Dermis blood vessel endothelial cell (primary cell): ENCODE results near the gene ARID4B. TPM values are rescaled to one million over a fixed set of nuclear protein-coding genes. Genes with fewer than 3 reads are reported as not detected.
A peak's percentile ranks its signal among the peaks of the same experiment; 100 is the strongest.
"Not testable (repeated sequence)": the region's sequence is repeated elsewhere in the genome, so short reads cannot be mapped to it uniquely, and the experiment has no call there.

Experiments used
- DNase-seq: peaks from one replicate; pipeline ENCODE4 v3.0.0; 2010
- total RNA-seq: library from RNA; depleted of rRNA; stranded (reverse); fragments of >200 nt; gene quantifications from 2 replicates; pipeline ENCODE4 v1.2.3, GENCODE V29; 2014

Gene ARID4B
- total RNA-seq, 1 donor from 2014 or later, result 67.9 TPM

DNA sequence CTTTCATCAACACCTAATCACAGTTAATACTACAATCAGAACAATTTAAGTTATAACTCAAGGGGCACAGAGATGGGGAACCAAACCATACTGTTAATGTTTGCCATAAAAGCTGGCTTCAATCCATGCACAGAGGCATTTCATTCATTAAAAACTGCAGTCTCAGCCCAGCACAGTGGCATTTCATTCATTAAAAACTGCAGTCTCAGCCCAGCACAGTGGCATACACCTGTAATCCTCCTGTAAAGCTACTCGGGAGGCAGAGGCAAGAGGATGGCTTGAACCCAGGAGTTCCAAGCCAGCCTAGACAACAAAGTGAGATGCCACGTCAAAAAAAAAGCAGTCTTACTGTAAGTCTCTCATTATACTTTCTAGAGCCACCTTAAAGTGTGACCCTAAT is 29.2 kb downstream of the ARID4B start:
- no peak for DNase-seq

- DNase-seq, result peak; percentile 11
These were observed 30.4 kb downstream of the ARID4B start for GRCh38 chr1:235297579-235297978.

DNA sequence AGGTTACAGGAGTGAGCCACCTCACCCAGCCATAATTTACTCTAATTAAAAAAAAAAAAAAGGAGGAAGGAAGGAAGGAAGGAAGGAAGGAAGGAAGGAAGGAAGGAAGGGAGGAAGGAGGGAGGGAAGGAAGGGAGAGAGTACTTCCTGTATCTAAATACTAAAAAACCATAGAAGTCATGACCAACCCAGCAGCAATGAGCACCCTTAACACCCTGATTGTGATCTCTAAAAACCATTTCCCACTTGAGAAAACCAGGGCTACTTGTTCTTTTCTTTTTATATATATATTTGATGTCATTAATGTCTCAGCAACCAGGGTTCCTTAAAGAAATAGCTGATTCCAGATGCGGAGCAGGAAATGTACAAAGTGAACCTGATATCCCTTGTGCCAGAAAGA is 31.2 kb downstream of the ARID4B start:
- no peak for DNase-seq

- no peak for DNase-seq
These were observed 32.1 kb downstream of the ARID4B start for GRCh38 chr1:235295902-235296350.

GRCh38 chr1:235293322-235293942 is 34.5 kb downstream of the ARID4B start:
- no peak for DNase-seq

GRCh38 chr1:235292790-235293189 is 35.2 kb downstream of the ARID4B start:
- DNase-seq, result no peak

DNA sequence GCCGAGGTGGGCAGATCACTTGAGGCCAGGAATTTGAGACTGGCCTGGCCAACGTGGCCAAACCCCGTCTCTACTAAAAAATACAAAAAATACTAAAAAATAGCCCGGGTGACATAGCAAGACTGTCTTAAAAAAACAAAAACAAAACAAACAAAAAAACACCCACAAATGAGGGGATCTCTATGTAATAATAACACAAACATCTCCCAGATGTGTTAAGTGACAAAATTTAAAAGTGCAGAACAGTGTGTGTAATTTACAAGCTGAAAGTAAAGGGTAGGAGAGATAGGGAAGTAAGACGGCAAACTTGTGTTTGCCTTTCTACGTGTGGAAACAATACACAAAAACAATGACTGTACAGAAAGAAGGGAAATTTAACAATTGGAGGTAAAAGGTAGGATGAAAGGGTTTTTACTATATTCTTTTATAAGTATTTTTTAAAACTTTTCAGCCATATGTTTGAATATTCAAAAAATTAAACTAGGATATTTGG is 36.3 kb downstream of the ARID4B start:
- DNase-seq, result no peak

GRCh38 chr1:235290740-235291502 is 37.1 kb downstream of the ARID4B start:
- no peak for DNase-seq

- no peak for DNase-seq
These were observed 37.9 kb downstream of the ARID4B start for GRCh38 chr1:235289859-235290739.

DNA sequence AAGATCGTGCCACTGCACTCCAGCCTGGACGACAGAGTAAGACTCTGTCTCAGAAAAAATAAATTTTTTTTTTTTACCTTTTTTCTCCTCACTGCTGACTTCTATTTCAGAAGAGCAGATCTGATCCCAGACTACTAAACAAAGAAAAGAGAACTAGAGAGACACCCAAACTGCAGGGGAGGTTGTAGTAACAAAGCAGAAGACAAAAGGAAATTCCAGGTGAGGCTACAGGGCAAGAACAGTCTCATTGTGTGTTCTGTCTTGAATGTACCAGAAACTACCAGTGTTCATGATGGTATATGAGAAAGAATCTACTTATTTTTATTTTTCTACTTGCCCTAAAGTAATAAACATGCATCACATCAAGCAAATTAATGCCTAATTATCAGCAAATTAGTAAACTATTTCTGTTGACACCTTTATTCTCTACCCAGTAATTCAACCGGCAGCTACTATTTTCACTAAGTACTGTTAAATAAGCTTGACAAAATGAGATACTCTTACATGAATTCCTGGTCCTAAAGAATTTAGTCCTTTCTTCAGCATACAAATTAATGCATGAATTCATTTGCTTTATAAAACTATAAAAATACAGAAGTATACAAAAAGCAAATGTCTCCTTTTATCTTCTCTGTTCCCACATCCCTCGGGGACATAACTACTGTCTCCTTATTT is 40.6 kb downstream of the ARID4B start:
- DNase-seq, result no peak

DNA sequence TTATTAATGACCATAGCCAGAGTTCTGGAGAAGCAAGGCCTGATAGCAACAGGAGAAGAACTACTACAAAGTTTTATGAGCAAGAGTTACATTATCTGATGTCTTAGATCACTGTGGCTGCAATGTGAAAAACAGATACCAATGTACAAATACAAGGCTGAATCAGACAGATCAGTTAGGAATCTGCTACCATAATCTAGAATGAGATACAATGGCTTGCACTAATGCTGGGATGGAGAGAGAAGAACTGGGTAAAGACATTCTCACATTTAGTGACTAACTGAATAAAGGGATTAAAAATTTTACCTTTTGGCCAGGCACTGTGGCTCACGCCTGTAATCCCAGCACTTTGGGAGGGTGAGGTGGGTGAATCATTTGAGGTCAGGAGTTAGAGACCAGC is 41.3 kb downstream of the ARID4B start:
- no peak for DNase-seq

GRCh38 chr1:235284231-235284769 is 43.7 kb downstream of the ARID4B start:
- no peak for DNase-seq

DNA sequence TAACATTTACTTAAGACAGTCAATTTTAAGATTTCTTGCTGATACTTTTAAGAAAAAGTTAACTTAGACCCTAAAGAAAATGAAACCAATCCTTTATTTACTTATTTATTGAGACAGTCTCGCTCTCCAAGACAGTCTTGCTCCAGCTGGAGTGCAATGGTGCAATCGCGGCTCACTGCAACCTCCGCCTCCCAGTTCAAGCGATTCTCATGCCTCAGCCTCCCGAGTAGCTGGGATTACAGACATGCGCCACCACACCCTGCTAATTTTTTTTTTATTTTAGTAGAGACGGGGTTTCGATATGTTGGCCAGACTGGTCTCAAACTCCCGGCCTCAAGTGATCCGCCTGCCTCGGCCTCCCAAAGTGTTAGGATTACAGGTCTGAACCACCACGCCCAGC is 44.3 kb downstream of the ARID4B start:
- not testable (repeated sequence) for DNase-seq

DNA sequence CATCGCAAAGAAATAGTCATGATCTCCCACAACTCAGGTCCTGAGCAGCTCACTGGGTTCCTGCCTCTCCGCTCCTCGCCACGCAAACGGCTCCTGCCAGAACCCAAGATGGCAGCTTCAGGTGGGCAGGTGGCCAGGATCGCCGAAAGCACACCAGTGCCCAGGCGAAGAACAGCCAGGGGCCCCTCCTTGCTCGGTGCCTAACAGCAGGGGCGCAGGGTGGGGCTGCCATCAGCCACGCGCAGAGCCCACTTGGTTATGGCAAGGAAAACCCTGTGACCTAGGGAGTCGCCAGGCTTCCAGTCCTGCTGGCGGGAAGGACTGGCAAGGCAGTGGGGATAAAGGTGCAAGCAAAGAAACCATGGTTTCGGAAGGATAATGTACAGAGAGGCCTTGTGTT is 47.5 kb downstream of the ARID4B start:
- no peak for DNase-seq

DNA sequence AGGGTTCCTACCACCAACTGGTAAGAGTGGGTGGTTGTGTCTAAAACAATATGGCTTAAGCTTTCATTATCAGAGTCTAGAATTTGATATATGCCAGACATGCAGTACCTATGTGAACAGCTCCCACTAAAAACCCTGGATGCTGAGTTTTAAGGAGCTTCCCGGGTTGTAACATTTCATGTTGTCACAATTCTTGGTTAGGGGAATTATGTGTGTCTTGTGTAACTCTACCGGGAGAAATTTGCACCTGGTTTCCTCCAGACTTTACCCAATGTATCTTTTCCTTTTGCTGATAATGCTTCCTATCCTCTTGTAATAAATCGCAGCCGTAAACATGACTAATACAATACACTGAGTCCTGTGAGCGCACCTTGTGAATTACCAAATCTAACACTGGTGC is 48.3 kb downstream of the ARID4B start:
- DNase-seq, result no peak

- no peak for DNase-seq
These were observed 49.1 kb downstream of the ARID4B start for GRCh38 chr1:235278915-235279292.

GRCh38 chr1:235278233-235278914 is 49.6 kb downstream of the ARID4B start:
- no peak for DNase-seq

DNA sequence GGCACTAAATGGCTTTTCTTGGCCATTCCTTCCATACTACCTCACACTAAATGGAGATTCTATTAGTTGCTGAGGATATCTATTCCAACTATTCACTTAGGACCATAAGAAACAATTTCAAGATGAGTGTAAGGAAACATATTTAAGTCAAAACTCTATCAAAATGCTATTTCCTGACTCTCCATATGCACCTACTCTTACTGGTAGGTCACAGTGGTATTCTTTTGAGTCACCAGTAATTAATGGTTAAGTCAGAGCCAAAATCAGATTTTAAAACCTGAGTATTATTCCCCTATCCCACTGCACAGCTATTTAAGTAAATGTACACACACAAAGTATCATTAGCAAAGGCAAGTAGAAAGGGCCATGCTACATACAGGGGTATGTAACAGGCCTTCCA is 50.3 kb downstream of the ARID4B start:
- no peak for DNase-seq

- DNase-seq, result no peak
These were observed 52.1 kb downstream of the ARID4B start for GRCh38 chr1:235275836-235276235.

DNA sequence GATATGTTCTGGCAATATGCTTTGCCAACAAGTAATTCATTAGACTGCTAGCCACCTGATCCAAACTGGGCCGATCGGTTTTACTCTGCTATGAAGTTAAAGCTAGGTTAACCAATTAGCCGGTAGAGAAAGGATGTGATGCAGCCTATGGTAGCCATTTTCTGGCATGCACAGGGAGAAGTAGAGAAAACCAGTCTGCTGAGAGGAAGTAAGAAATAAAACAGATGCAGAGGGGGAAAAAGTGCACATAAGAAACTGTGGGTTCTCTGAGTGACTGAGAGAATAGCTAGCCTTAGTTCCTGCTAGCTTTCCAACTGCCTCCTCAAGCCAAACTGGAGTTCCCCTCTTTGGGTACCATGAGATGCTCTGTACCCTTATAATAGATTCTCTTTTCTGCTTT is 52.8 kb downstream of the ARID4B start:
- no peak for DNase-seq

DNA sequence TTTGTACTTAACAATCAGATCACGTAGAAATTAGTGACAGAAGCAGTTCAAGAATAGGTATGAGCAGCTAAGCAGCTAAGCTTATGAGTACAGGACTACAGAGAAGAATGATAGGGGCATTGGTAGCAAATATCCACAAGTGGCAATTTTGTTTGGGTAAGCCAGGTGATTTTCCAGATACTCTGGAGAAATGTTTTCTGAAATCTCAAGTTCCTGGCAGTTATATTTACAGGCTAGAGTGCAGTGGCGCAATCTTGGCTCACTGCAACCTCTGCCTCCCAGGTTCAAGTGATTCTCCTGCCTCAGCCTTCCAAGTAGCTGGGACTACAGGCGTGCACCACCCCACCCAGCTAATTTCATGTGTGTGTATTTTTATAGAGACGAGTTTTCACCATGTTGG is 55.1 kb downstream of the ARID4B start:
- DNase-seq, result no peak

DNA sequence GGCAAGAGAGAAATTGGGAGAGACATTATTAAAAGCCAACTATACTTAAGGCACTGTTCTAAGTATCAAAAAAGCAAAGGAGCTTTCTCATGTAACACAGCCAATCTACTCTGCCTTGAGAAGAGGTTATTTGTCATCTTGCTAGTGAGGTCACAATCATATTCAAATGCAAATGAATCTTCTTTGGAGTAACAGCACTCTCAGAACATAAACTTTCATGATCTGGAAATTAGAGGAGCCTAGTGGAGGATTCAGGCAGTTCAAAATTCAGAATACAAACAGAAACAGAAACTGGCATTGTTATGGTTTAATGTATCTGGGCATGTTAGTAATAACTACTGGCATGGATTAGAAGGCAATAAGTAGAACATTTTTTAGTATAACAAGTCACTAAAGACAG is 57.4 kb downstream of the ARID4B start:
- no peak for DNase-seq
